ENCODE data around the gene EHMT1.
"Not testable (repeated sequence)": the region's sequence is repeated elsewhere in the genome, so short reads cannot be mapped to it uniquely, and the experiment has no call there.

The EHMT1 gene

DNA sequence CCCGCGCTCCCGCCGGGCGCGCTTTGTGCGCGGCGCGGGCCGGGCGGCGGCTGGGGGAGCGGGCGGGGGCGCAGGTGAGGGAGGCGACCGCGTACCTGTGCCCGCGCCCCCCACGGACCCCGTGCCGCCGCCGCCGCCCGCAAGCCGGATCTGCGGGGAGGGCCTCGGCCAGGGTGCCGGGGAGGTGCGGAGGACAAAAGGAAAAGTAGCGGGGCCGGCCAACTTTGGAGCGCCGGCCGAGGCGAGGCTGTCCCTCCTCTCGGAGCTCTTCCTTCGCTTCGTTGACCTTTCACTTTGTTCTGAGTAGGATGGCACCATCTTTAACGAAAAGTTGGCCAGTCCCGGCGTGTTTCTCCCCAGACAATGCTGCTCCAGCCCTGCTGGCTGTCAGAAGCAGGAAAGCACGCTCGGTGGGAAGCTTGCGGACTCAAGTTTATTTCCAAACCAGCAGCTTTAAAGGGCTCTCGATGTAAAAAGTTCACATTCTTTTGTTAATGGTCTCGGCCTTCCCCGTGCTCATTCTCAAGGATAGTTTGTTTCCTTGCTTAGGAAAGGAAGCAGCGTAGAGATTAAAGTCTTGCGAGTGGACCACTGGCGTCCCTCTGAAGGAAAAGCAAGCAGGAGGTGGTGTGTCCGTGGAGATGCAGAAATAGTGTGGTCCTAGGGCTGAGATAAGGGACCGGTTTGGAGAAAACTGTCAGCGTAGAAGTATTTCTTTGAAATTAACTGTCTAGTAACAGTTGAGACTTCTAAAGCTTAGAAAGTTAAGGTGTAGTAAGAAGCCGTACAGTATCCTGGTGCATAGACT lies 639 bp downstream of the EHMT1 start:
- peak; percentile 10 to 40 for DNase-seq

DNA sequence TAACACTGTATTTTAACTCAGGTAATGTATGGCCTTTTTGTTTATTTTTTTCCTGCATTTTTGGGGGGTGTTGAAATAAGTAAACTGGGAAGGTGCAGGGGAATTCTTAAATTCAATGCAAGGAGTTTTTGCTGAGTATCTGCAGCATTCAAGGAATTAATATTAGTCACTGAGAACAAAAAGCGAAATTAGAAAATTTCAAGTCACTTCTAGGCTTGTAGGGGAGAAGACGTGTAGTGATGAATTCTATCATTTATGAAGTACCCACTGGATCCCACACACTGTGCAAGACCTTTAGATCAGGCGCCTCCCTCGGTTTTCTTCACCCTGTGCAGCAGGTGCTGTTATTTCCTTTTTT lies 1.2 kb downstream of the EHMT1 start:
- no peak for DNase-seq

DNA sequence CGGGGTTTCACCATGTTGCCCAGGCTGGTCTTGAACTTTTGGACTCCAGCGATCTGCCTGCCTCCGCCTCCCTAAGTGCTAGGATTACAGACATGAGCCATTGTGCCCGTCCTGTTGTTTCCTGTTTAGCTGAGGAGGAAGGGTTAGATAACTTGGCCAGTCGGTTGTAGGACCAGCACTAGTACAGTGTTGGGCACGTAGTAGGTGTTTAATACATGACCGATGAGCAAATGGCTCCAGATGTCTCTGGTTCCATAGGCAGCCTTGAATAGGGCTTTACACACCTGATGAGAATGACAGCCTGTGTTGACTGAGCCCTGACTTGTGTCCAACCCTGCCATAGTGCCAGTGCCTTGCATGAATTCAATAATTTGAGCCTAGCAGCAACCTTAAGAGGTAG lies 1.8 kb downstream of the EHMT1 start:
- no peak for DNase-seq

DNA sequence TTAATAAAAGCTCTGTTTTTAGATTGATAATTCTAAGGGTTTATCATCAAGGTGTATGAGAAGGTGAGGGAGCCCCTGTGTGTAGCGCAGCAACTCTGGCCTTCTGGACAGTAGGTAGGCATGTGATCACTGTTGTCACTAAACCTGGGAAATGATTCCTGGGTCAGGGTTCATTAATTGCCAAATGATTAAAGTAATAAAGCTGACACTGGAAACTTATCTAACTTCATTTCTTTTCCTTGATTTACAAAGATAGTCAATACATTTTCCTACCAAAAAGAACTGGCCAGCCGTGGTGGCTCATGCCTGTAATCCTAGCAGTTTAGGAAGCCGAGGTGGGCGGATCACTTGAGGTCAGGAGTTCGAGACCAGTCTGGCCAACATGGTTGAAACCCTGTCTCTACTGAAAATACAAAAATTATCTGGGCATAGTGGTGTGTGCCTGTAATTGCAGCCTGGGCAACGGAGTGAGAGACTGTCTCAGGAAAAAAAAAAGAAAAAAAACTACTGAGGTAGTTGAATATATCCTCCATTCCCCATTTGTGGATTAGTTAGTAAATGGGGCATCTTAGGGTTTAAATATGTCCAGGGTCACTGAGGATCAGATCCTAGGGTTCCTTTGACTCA lies 2.4 kb downstream of the EHMT1 start:
- DNase-seq: peak in 1 of 2 donors; percentile 41

DNA sequence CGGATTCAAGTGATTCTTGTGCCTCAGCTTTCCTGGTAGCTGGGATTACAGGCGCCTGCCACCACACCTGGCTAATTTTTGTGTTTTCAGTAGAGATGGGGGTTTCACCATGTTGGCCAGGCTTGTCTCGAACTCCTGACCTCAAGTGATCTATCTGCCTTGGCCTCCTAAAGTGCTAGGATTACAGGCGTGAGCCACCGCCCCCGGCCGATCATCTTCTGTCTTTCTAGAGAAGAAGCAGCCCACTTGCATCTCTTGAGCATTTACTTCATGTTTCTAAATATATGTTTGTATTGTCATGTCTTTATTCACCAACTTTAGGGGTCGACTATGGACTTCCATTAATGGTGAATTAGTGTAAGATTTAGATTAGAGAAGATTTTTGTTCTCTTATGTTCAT lies 3.4 kb downstream of the EHMT1 start:
- not testable (repeated sequence) for DNase-seq

DNA sequence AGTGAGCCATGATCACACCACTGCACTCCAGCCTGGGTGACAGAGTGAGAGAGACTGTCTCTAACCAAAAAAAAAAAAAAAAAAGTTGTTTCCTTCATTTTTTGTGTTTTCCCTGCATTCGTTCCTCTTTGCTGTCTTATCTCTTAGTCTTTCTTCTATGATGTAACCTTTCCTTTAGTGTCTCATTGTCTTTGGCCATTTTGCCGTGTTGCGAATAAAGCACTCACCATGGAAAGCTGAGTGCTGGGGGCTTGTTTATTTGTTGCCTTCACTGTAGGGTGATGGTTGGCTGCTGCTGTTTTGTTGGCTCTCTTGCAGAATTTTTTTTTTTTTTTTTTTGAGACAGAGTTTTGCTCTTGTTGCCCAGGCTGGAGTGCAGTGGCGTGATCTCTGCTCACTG lies 7.7 kb downstream of the EHMT1 start:
- DNase-seq: no peak

DNA sequence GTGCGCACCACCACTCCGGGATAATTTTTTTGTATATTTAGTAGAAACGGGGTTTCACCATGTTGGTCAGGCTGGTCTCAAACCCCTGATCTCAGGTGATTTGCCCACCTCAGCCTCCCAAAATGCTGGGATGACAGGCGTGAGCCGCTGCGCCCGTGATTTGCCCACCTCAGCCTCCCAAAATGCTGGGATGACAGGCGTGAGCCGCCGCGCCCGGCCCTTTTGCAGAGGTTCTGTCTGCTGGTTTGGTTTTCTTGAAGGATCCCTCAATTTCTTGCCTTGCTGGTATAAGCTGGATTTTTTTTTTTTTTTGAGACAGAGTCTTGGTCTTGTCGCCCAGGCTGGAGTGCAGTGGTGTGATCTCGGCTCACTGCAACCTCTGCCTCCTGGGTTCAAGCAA lies 8.6 kb downstream of the EHMT1 start:
- DNase-seq: not testable (repeated sequence)

DNA sequence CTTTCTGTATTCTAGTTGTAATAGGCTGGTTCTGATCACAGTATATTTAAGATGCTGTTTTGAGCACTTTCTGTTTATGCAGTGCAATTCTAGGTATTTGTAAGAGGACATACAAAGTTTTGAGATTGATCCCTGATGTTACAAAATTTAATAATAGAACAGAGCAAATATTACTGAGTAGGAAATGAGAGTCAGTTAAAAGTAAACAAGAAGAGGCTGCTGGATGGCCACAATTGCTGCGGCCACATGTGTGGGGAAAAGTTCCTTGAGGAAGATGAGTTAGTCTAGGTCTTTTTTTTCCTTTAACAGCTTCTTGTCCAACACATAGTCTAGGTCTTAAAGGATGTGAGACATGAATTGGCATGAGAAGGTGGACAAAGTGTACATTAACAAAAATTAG lies 11.3 kb downstream of the EHMT1 start:
- no peak for DNase-seq

DNA sequence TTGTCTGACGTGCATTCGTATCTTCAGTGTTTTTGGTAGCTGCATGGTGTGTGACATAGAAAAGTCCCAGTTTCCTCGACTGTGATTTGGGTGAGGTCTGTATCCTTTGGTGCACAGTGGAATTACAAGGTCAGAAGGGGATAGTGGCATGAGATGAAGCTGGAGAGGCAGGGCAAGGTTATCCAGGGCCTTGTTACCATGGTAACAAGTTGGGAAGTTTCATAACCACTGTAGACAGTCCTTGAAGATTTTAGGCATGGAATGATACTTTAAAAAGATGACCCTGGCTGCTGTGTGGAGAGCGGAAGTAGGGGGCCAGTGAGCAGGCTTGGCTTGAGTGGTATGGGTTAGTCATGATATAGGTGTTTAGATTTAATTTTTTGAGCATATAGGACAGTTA lies 11.9 kb downstream of the EHMT1 start:
- DNase-seq: no peak

DNA sequence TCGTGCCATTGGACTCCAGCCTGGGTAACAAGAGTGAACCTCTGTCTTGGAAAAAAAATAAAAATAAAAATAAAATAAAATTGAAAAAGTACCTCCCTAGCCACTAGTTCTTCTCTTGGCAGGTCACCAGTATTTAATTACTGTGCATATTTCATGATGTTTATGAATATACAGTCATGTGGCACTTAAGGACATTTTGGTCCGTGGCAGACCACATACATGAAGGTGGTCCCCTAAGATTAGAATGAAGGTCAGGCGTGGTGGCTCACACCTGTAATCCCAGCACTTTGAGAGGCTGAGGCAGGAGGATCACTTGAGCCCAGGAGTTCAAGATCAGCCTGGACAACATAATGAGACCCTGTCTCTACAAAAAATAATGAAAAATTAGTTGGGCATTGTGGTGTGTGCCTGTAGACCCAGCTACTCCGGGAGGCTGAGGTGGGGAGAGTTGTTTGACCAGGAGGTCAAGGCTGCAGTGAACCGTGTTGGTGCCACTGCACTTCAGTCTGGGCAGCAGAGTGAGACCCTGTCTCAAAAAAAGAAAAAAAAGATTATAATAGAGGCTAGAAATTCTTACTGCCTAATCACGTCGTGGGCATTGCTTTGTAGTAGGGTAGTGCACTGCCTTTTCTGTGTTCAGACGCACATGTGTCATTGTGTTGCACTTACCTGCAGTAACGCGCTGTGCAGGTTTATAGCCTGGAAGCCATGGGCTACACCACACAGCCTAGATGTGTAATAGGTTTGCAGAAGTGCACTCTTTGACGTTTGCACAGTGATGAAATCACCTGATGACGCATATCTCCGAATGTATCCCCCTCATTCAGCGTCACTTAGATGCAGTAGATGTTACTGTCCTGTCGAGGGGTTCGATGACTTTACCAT lies 12.8 kb downstream of the EHMT1 start:
- no peak for DNase-seq

DNA sequence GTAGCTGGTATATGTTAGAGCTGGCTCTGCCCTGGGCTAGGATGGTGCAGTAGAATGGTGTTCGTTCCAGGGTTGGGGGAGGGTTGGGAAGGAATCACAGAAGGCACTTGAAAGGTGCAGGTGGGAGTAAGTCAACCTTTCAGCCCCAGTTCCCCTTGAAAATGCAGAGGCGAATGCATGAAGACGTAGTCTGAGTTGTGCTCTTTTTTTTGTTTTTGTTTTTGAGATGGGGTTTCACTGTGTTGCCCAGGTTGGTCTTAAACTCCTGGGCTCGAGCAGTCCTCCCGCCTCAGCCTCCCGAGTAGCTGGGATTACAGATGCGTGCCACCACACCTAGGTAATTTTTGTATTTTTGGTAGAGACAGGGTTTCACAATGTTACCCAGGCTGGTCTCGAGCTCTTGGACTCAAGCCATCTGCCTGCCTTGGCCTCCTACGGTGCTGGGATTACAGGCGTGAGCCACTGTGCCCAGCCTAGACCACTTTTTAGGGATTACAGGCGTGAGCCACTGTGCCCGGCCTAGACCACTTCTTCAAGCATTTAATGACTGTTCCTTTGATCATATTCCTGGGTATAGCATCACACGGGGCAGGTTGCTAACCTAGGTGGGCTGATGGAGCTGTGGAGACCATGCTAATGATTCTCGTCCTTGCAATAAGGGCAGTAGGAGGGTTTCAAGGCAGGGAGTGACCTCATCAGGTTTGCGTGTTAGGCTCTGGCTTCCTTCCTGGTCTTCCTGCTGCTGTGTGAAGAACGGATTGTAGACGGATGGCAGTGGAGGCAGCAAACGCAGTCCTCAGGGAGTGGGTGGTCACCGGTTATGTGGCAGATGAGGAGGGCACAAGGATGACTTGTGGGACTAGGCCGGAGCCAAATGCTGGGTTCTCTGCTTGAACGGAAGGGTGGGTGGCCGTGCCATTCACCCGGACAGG lies 13.7 kb downstream of the EHMT1 start:
- DNase-seq: no peak

DNA sequence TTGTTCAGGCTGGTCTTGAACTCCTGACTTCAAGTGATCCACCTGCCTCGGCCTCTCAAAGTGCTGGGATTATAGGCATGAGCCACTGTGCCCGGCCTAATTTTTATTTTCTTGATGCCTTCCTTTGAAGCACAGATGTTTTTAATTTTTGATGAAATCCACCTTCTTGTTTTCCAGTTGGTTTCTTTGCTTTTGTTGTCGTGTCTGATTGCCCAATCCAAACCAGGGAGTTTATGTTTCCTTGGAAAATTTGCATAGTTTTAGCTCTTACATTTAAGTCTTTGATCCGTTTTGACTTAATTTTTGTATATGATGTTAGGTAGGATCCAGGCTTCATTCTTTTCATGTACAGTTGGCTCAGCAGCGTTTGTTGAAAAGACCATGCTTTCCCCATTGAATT lies 15.2 kb downstream of the EHMT1 start:
- DNase-seq: no peak

DNA sequence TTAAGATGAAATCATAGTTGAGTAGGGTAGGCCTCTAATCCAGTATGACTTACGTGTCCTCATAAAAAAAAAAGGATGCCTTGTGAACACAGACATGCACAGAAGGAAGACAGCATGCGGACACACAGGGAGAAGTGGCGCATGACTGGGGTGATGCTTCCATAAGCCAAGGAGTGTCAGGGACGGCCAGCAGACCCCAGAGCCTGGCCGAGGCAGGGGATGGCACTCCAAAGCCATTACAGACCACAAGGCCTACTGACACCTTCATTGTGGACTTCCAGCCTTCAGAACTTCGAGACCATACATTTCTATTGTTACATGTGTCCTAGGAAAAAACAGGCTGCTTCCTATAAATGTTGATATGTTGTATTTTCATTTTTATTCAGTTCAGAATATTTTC lies 19.9 kb downstream of the EHMT1 start:
- DNase-seq: no peak

DNA sequence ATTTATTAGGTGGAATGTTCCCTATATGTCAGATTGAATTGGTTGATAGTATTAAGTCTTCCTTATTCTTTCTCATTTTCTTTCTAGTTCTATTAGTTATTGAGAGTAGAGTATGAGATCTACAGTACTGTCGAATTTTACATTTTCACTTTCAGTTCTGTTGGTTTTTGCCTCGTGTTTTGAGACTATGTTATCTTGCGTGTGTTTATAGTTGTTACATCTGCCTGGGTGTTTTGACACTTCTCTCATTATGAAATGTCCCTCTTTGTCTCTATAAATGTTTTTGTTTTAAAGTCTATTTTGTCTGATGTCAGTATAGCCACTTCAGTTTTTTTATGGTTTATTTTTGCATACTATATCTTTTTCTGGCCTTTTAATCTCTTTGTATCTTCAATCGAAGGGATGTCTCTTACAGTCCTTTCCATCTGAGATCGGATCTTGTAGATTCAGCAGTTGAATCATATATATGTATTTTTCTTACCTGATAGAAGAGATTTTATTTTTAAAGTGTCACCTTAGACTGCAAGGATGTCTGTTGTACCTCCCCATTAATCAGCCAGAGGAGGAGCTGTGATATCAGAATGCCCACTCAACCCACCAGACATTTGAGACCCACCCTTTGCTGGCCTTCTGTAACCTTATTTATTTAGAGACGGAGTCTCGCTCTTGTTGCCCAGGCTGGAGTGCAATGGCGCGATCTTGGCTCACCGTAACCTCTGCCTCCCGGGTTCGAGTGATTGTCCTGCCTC lies 20.7 kb downstream of the EHMT1 start:
- peak in 1 of 2 donors; percentile 49 for DNase-seq

DNA sequence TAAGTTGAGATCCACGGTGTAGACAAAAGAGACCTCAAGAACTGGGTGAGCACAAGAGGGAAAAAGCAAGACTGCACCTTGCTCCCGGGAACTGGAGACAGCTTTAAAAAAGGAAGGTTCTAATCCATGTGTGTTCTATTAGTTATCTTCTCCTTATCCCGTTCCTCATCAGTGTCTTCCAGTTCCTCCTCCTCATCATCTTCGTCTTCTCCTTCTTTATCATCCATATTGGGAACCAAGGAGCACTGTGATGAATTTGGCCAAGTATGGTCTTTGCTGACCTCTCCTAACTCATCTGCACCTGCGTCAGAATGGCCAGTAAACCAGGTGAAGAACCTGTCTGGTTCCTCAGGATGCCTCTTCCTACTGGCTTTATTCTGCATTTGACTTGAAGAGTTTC lies 22.1 kb downstream of the EHMT1 start:
- DNase-seq: no peak

DNA sequence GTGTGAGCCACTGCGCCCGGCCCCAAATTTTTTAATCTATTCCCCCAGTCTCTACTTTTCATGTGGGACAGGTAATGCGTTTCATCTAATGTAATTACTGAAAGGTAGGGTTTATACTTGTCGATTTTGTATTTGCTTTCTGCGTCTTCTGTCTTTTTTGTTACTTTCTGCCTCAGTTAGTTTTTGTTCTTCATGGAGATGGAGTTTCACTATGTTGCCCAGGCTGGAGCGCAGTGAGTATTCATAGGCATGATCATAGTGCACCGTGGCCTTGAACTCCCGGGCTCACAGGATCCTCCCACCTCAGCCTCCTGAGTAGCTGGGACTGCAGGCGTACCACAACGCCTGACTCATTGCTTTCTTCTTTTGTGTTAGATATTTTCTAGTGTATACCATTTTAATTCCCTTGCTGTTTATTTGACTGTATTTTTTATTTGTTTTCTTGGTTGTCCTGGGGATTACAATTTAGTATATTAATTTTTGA lies 23.4 kb downstream of the EHMT1 start:
- no peak for DNase-seq

DNA sequence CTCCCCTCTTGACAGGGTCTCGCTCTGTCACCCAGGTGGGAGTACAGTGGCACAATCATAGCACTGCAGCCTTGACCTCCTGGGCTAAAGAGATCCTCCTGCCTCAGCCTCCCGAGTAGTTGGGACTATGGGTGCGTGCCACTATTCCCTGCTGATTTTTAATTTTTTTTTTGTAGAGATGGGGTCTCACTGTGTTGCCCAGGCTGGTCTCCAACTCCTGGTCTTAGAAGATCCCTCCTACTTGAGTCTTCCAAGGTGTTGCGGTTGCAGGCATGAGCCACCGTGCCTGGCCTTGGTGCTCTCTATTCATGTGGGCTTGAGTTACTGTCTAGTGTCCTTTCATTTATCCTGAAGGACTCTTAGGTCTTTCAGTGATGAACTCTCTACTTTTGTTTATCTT lies 24.1 kb downstream of the EHMT1 start:
- no peak for DNase-seq

DNA sequence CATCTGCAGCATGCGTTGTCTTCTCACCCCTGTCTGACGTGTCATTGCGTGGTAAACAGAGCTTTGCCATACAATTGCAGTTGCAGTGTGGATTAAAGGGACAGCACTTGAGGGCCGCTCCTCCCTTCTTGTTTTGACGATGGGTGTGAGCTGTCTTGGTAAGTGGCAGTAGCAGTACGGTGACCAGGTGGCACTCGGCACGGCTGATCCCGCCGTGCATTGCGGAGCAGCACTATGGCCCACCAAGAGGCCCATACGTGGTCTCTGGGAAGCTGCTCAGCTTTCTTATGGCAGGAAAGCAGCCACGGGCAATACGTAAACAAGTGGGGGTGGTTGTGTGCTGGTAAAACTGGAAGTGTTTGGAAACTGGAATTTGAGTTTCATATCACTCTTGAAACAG lies 25.1 kb downstream of the EHMT1 start:
- DNase-seq: no peak

DNA sequence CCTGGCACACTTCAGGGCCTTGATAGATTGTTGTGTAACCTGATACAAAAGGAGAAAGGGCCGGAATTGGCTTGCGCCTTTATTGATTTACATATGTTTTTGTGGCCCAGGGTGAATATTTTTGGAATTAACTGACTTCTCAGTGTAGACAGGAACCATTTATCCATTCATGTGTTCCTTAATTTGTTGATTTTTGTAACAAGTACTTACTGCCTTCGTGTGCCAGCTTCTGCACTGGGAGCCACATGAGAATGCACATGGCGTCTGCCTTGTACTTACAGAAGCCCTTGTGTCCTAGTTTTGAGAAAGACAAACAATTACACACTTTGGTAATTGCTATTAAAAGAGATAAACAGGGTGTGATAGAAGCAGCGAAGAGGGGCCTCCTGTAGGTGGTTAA lies 26.4 kb downstream of the EHMT1 start:
- no peak for DNase-seq

DNA sequence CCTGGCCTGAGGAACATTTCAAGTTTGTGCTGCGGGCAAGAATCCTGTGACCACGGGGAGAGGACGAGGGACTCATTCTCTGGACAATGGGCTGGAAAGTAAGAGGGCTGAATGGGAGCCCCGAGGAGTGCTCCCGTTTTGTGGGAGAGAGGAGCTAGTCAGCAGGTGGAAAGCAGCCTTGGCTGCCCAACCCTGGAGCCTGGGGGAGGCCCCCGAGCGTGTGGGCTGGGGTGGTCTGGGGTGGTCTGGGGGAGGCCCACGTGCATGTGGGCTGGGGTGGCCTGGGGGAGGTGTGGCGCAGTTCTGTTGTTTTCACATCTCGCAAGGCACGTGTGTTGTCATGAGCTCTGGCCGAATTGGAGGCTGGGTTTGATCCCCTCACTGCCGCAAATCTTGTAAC lies 27.5 kb downstream of the EHMT1 start:
- no peak for DNase-seq

DNA sequence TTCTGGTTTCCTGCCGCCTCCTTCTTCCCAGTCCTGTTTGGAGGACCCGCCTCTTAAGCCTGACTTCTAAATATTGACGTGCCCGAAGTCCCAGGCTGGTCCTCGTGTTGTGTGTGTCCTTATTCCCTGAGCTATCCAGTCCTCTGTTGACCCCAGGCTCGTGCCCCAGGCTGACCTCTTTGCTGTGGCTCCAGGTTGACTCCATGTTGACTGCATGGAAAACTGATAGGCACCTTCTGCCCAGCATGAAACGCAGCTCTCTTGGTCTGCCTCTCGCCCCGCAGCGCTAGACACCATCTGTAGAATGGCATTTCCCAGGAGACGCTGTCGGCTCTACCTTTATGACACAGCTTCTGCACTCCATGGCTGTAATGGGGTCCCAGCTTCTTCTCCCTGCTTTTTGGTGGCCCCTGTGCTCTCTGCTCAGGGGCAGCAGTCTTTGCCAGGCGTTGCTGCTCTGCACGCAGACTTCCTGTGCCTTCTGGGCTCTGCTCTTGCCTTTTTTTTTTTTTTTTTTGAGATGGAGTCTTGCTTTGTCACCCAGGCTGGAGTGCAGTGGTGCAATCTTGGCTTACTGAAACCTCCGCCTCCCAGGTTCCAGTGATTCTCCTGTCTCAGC lies 28.4 kb downstream of the EHMT1 start:
- peak in 1 of 2 donors; percentile 14 for DNase-seq

Data from CD4-positive, alpha-beta T cell treated with Interferon alpha-2 for 1 hour (primary cell).